Panc1 (cell line): ENCODE results near the gene TUBG1.

ENCODE experiments used
- CTCF ChIP-seq: fragments of 450-650 bp; IDR thresholded peaks from 2 replicates; pipeline ENCODE4 v1.5.1; 2017; ENCODE audit warnings: mild to moderate bottlenecking
- POLR2AphosphoS5 ChIP-seq: IDR thresholded peaks from 2 replicates; pipeline ENCODE4 v1.6.1; 2012; ENCODE audit warnings: mild to moderate bottlenecking, low read depth, low read length, moderate library complexity
- REST ChIP-seq, 2 experiments: IDR thresholded peaks; 2 replicates each; pipeline ENCODE4 v1.6.1; 2011 to 2012; ENCODE audit warnings: low read depth in 2 of 2, control low read depth in 1 of 2, low read length in 1 of 2, mild to moderate bottlenecking in 1 of 2, moderate library complexity in 1 of 2; ENCODE audit not compliant: insufficient read depth in 1 of 2
- SIN3A ChIP-seq: IDR thresholded peaks from 2 replicates; pipeline ENCODE4 v1.6.1; 2012; ENCODE audit warnings: low read depth, mild to moderate bottlenecking, low read length, moderate library complexity, borderline replicate concordance; ENCODE audit not compliant: insufficient read depth
- TCF7L2 ChIP-seq: IDR thresholded peaks from 2 replicates; pipeline ENCODE4 v1.6.1; 2011; ENCODE audit warnings: mild to moderate bottlenecking, low read depth, low read length, inconsistent platforms

- TF ChIP-seq CTCF, result no peak
- TF ChIP-seq POLR2AphosphoS5, result no peak
- TF ChIP-seq SIN3A, result no peak
- no peak for TF ChIP-seq REST (IDR thresholded peaks at IDR 0.05; ENCODE audit: insufficient read depth in 1 of 2, low read depth in 2 of 2, low read length in 1 of 2)
- TF ChIP-seq TCF7L2, result peak; percentile 70
Observed at GRCh38 chr17:42577140-42577531, 32.3 kb upstream of the TUBG1 start.
